B cell (primary cell): Measurements from ENCODE around the gene CAMSAP2.

Experiments
- EZH2 ChIP-seq: IDR thresholded peaks from 2 replicates; pipeline ENCODE4 v1.6.1; 2012; ENCODE audit warnings: borderline replicate concordance, low read depth, mild to moderate bottlenecking, moderate library complexity, low read length; ENCODE audit not compliant: insufficient read depth, poor library complexity, severe bottlenecking
- TF ChIP-seq, protein P1 (sequence below): fragments of 200-600 bp; IDR thresholded peaks from one replicate; pipeline ENCODE4 v1.8.0; 2022; ENCODE audit warnings: antibody characterized with exemption, mild to moderate bottlenecking

DNA sequence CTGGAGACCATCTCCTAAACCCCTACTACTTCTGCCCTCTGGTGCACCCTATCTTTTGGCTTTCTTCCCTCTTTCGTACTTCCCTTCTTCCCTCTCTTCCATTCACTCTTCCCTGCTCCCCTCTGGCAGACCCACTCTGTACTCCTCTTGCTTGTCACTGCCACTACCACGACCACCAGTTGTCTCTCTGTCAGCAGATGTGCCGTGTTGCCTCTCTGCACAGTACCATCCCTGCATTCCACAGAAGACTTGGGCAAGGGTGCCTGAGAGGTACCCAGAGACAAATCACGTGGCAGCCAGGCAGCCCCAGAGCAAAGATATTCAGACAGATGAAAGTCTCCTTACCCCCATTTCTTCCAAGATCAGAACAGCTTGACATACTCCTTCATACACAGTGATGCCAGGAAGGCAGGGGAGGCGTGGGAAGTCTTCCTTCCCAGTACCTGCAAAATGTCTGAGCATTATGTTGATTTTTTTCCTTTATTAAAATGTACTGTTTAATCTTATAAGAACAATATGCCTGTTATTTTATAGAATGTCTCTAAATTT, 15.0 kb downstream of the CAMSAP2 start:
- TF ChIP-seq, protein P1, sequence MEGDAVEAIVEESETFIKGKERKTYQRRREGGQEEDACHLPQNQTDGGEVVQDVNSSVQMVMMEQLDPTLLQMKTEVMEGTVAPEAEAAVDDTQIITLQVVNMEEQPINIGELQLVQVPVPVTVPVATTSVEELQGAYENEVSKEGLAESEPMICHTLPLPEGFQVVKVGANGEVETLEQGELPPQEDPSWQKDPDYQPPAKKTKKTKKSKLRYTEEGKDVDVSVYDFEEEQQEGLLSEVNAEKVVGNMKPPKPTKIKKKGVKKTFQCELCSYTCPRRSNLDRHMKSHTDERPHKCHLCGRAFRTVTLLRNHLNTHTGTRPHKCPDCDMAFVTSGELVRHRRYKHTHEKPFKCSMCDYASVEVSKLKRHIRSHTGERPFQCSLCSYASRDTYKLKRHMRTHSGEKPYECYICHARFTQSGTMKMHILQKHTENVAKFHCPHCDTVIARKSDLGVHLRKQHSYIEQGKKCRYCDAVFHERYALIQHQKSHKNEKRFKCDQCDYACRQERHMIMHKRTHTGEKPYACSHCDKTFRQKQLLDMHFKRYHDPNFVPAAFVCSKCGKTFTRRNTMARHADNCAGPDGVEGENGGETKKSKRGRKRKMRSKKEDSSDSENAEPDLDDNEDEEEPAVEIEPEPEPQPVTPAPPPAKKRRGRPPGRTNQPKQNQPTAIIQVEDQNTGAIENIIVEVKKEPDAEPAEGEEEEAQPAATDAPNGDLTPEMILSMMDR, result no peak
- no peak for TF ChIP-seq EZH2
